Mesothelial cell of epicardium (in vitro differentiated cells): ENCODE measurements around the gene CEP128. TPM values are rescaled to one million over a fixed set of nuclear protein-coding genes. Genes with fewer than 3 reads are reported as not detected.

Experiments used
- DNase-seq, 2 experiments: peaks; one replicate each; pipeline ENCODE4 v3.0.0; 2021; ENCODE audit warnings: low spot score in 2 of 2; ENCODE audit not compliant: unreplicated experiment in 2 of 2
- H3K27ac Mint-ChIP-seq: 2 replicates; pipeline ENCODE4 v1.8.0; 2021; ENCODE audit warnings: mixed read lengths
- H3K27me3 Mint-ChIP-seq: 2 replicates; pipeline ENCODE4 v1.8.0; 2021; ENCODE audit warnings: low read depth, mixed read lengths
- H3K36me3 Mint-ChIP-seq: 2 replicates; pipeline ENCODE4 v1.8.0; 2021; ENCODE audit warnings: mixed read lengths
- H3K4me1 Mint-ChIP-seq: 2 replicates; pipeline ENCODE4 v1.8.0; 2021; ENCODE audit warnings: mixed read lengths
- H3K4me3 Mint-ChIP-seq: 2 replicates; pipeline ENCODE4 v1.8.0; 2021; ENCODE audit warnings: mild to moderate bottlenecking, moderate library complexity, mixed read lengths
- H3K9me3 Mint-ChIP-seq: 2 replicates; pipeline ENCODE4 v1.8.0; 2021; ENCODE audit warnings: mixed read lengths
- CTCF ChIP-seq: fragments of 200-600 bp; sonication (generic); IDR thresholded peaks from one replicate; pipeline ENCODE4 v1.5.0; 2021; ENCODE audit warnings: antibody characterized with exemption; ENCODE audit not compliant: unreplicated experiment
- total RNA-seq: library from RNA; stranded (reverse); gene quantifications from 3 replicates; pipeline ENCODE4 v1.2.1, GENCODE V29; 2021

CEP128 gene
- total RNA-seq, 1 donor from 2014 or later: 14.8 TPM

GRCh38 chr14:80493620-80494019 lies 447.9 kb downstream of the CEP128 start:
- Mint-ChIP-seq H3K4me3 (no peak overlapping the region), H3K27me3 (no peaks in the 10 kb centered on the region), H3K4me1 (no peaks in the 10 kb centered on the region), H3K27ac (no peak overlapping the region), H3K36me3 (no peaks in the 10 kb centered on the region), H3K9me3 (no peaks in the 10 kb centered on the region)
- no peak for DNase-seq
- TF ChIP-seq CTCF: no peak

DNA sequence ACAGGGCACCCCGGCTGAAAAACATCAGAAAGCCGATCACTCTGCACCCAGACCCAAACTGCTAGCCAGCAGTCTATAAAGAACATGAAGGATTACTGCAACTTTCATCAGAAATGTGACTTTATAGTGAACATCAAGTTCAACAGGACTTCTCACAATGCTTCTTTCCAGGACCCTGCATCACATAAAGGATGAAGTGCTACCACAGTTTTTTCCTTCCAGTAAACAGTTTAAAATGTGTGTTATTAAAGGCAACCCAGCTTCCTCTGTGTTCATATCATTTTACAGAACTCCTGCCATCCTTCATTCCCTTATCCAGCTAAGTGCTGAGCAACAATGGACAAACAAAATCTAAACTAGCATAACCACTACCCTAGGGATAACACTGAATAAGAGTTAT lies 449.9 kb downstream of the CEP128 start:
- Mint-ChIP-seq H3K4me1 (no peaks in the 10 kb centered on the region), H3K4me3 (no peak overlapping the region), H3K36me3 (no peaks in the 10 kb centered on the region), H3K9me3 (peaks cover 7% of the 10 kb centered on the region), H3K27me3 (no peaks in the 10 kb centered on the region), H3K27ac (no peak overlapping the region)
- no peak for TF ChIP-seq CTCF
- DNase-seq: no peak

DNA sequence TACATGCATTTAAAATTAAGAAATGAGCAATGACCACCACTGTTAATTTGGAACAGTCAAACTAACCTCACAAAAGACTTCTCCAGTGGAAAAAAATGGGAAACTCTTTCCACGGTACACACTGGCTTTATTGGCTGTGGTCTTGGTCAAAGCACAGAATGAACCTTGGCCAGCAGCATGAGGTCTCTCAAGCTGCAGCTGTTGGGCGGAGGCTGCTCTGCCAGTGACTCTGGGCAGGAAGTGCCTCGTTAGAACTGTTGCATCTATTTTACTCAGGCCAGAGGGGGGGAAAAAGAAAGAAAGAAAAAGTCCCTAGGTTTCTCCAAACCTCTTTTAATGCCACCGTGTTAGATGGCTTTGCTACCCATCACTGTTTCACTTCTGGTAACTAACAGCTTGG lies 450.4 kb downstream of the CEP128 start:
- no peak for TF ChIP-seq CTCF
- no peaks in the 10 kb centered on the region for H3K27me3 Mint-ChIP-seq
- peaks cover 7% of the 10 kb centered on the region for H3K9me3 Mint-ChIP-seq
- DNase-seq: no peak
- H3K4me3 Mint-ChIP-seq: no peak overlapping the region
- H3K4me1 Mint-ChIP-seq: no peaks in the 10 kb centered on the region
- H3K36me3 Mint-ChIP-seq: no peaks in the 10 kb centered on the region
- no peak overlapping the region for H3K27ac Mint-ChIP-seq

DNA sequence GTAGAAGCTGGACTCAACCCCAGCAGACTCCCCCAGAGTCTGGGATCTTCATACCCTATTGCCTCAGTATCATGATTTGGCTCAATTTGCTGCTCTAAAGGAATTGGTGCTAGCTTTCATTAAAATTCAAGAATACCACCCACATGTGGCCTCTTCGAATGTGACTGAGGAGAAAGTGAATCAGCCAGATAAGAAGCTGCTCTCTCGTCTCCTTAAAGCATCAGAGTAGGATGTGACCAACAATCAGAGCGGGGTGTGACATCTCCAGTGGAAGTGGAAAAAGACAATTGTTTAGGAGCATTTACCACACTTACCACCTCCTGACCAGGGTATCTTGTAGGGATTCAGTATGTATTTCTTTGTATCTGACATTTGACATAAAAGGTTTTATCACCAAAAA lies 452.0 kb downstream of the CEP128 start:
- Mint-ChIP-seq H3K36me3 (no peaks in the 10 kb centered on the region), H3K27me3 (no peaks in the 10 kb centered on the region), H3K4me1 (no peaks in the 10 kb centered on the region), H3K27ac (no peak overlapping the region), H3K9me3 (peaks cover 7% of the 10 kb centered on the region), H3K4me3 (no peak overlapping the region)
- DNase-seq: no peak
- no peak for TF ChIP-seq CTCF

- TF ChIP-seq CTCF: no peak
- Mint-ChIP-seq H3K9me3 (peaks cover 7% of the 10 kb centered on the region), H3K27me3 (no peaks in the 10 kb centered on the region), H3K4me3 (no peak overlapping the region), H3K27ac (no peak overlapping the region), H3K4me1 (no peaks in the 10 kb centered on the region), H3K36me3 (no peaks in the 10 kb centered on the region)
- no peak for DNase-seq
Observed at GRCh38 chr14:80485764-80486163, 455.8 kb downstream of the CEP128 start.

DNA sequence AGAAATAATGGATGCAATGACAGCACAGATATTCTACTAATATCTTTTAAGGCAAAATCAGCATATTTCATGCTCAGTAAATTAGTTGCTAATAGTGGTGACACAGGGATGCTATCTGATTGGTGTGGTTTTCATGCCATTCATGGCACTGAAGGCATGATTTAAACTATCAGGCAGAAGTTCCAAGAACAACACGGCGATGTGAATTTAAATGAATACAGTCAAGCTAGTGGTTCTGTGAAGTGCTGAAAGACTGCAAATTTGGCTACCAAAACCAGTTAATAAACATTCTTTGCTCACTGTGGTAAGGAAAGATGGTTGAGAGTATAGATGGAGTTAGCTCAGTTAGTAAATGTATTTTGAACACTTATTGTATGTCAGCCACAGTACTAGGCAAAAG lies 458.2 kb downstream of the CEP128 start:
- Mint-ChIP-seq H3K27me3 (no peaks in the 10 kb centered on the region), H3K36me3 (no peaks in the 10 kb centered on the region), H3K9me3 (peaks cover 7% of the 10 kb centered on the region), H3K4me1 (no peaks in the 10 kb centered on the region), H3K4me3 (no peak overlapping the region), H3K27ac (no peak overlapping the region)
- TF ChIP-seq CTCF: no peak
- DNase-seq: no peak
